ENCODE data around the gene RET.

RET gene

DNA sequence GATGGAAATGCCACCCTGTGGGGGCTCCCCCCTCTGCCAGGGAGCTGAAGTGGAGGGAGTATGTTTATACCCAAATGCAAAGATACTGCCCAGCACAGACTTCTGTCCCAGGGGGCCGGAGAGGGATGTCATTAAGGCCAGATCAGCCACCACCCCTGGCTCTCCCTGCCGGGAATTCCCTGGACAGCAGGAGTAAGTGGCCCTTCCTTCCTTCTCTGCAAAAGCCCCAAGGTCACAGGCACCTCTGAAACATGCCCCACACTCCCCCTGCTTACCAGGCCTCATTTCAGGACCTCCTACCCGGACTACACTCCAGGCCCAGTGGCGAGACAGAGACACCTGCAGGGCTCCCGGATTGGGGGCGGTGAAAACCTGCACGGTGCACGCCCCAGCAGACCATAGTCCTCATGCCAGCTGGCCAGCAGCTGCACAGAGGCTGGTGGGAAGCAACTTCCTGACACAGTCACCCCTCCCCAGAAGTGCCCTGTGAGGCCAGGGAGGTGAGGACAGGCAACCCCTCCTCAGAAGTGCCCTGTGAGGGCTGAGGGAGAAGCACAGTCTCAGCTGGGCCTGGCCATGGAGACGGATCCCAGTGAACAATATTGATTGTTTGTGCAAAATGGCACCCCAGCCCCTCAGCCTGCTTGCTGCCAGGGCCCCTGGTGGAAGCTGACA, 33.0 kb upstream of the RET start:
- DNase-seq, result no peak

DNA sequence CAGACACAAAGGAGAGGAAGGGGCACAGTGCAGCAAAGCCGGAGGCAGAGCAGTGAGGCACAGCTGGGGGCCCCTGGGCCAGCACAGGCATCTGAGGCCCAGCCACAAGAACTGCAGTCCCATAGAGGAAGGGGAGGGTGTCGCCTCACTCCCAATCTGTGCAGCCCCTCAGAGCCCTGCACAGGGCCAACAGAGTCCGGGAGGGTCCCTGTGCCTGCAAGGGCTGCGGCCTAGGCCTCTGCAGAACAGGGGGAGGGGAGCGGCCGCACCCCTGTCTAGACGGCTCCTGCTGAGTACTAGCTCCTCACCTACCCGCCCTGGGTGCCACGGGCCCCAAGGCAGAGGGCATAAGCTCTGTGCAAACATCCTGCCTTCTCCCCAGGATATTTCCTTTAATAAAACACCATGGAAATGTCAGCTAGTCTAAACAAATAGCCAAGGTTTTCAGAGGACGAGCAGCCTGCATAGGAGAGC, 32.4 kb upstream of the RET start:
- no peak for DNase-seq

DNA sequence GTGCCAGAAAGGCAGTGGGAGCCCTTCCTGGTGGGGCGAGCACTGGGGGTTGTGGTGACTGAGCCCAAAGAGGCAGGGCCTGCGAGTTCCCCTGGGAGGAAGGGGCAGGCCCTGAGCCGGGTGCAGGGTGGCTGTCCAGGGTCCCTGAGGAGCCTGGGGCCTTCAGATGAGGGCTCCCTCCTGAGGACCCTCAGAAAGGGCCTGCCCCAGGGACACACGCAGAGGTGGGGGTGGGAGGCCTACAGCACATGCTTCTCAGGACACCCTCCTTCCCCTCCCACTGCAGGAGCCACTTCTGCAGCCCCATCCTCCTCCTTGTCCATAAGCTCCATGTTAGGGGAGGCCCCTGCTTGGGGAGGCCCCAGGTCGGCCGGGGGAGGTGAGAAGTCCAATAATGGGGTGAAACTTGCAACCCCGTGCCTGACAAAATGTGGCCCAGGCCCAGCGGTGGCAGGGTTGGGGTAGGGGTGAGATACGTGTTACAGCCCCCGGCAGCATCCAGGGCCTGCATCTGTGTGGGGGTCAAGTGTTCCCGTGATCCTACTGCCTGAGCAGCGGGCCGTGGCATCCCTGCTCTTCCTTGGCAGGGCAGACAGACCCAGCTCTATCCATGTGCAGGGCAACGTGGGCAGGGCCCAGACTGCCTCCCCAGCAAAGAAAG, 31.8 kb upstream of the RET start:
- DNase-seq, result no peak

DNA sequence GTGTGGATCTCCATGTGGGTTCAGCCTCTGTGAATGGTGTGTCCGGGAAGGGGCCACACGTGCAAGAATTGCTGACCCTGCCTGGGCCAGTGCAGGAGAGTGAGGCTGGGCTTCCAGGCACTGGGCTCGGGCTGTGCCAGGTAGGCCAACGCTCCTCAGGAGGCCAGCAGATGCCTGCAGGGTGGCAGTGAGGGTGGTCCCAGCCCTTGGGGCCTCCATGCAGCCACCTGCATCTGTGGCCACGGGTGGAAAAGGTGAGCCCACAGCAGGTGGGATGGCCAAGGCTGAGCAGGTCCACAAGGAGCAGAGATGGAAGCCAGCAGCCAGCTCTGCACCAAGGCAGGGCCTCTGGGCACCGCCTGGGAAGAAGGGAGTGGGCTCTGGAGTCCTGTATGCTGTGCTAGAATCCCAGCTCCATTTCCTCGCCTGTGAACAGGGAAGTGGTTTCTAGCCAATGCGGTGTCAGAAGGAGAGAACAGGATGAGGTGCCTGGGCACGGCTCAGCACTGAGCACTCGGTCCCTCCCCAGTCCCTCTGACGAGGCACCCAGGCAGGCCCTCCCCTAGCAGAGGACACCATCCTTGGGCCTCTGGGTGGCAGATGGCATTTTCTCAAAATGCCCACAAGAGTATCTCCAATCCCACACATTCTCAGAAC, 31.1 kb upstream of the RET start:
- DNase-seq, result no peak

DNA sequence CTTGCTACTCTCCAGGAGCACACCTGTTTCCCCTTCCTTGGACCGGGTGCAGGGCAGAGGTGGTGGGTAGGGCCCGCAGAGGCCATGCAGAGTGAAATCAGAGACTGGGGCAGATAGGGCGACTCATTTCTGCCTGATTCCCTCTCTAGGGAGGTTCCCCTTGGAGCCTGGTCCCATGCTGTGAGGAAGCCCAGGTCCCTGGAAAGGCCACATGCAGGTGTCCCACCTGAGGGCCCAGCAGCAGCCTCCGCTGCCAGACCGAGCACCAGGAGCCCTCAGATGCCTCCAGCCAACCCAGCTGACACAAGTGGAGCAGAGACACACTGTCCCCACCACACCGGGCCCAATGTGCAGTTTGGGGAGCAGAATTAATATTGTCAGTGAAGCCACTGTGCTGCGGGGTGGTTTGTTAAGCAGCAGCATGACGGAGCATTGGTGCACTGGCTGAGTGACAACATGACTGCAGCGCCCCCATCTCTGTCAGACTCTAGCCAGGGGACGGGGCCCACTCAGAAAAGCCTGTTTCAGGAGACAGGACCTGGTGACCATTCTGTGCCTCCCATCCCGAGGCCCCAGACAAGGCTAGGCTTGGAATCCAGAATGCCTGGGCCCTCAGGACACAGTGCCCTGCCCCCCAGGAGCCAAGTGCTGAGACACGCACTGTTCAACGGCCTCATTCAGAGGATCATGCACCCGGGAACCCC, 30.4 kb upstream of the RET start:
- no peak for DNase-seq

DNA sequence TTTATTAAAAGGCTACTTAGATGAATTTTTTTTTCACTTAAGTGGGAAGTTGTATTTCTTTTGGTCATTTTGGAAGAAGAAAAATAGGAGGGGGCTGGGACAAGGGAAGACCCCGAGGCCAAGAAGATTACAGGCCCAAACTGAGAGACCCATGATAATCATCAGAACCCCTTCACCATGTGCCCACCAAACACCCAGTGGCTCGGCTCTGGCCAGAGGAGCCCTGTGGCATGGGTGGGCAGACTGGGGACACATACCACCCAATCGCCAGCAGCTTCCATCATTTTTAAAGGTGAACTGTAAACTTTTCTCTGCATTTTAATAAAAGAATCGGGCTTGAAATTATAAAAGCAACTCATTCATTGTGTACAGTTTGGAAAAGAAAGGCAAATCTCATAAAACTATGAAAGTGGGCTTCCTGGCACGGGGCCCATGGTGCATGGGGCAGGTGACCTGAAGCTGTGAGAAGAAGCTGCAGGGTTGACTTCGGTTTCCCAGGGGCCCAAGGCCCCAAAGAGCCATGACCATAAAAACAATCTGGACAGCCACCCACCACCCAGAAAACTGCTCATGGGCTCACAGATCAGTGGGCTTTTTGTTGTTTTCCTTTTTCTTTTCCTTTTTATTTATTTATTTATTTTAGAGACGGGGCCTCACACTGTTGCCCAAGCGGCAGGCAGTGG, 29.4 kb upstream of the RET start:
- DNase-seq, result no peak

- no peak for DNase-seq
These were observed 28.4 kb upstream of the RET start for GRCh38 chr10:43048301-43049051.

GRCh38 chr10:43049081-43049551, 27.8 kb upstream of the RET start:
- DNase-seq, result no peak

- no peak for DNase-seq
These were observed 26.9 kb upstream of the RET start for GRCh38 chr10:43050011-43050410.

DNA sequence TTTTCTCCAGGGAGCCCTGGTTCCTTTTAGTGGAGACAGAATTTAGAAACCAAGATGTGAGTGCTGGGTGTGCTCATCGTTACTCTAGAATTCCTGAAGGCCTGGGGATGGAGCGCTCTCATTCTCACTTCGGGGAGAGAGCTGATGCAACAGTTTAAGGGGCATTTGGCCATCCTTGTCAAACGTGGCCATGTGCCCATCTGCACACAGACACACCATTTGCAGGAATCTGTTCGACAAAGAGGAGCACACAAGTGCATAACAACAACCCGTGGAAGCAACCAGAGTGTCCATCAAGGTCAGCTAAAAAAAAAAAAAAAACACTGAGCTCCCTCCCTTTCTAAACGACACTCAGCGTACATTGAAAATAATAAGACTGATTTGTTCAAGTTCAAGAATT, 23.0 kb upstream of the RET start:
- DNase-seq, result no peak

GRCh38 chr10:43054593-43054992, 22.3 kb upstream of the RET start:
- DNase-seq, result no peak

- no peak for DNase-seq
These were observed 21.7 kb upstream of the RET start for GRCh38 chr10:43055217-43055616.

GRCh38 chr10:43055991-43056567, 20.8 kb upstream of the RET start:
- no peak for DNase-seq

DNA sequence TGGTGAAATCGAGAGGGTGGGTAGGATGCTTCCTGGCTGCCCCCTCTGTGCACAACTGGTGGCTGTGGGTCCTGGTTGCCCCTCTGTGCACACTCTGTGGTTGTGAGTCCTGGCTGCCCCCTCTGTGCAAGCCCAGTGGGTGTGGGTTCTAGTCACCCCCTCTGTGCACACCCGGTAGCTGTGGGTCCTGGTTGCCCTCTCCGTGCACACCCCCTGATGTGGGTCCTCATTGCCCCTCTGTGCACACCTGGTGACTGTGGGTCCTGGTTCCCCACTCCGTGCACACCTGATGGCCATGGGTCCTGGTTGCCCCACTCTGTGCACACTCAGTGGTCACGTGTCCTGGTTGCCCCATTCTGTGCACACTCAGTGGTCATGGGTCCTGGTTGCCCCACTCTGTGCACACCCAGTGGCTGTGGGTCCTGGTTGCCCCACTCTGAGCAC, 20.3 kb upstream of the RET start:
- DNase-seq, result no peak

DNA sequence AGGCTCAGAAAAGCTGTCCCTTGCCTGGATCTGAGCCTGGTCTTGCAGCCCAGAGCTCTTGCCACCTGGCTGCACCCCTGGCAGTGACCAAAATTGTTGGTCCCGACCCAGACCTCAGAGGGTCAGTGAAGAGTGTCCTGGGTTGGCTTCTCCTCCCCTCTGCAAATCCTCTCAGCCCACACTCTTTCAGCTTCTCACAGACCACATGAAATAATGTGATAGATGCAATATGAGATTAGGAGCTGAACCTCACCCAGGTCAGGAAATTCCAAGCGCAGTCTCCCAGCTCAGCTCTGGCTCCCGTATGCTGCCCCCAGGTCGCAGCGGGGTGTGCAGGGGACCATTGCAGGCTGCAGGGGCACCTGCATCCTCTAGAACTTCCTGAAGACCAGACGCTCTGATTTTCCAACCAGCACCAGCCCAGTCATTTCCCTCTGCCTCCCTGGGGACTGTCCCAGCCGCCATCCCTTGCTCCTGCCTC, 19.6 kb upstream of the RET start:
- DNase-seq, result no peak

GRCh38 chr10:43057831-43058340, 19.0 kb upstream of the RET start:
- DNase-seq, result no peak

DNA sequence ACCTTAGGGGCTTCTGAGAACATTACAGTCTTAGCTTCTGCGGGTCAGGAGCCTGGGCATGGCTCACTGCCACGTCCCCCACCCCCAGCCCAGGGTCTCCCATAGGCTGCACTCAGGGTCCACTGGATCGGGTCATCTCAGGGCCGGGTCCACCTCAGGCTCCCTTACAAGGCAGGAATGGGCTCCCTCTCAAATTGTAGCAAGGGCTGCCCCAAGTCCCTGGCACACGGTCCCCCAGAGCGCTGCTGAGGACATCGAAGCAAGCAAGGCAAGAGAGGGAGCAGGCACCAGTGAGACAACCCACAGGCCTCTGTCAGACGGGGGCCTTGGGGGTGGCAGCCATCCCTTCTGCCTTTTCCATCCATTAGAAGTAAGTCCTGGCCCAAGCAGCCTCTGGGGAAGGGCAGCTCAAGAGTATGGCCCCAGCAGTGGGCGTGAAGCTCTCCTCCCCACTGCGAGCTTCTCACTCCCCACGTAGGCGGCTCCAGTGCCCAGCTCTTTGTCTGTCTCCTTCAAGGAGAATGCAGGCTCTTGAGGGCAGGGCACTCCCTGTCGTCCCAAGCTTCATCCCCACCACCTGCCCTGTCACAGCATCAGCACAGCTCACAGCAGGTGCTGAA, 18.0 kb upstream of the RET start:
- DNase-seq, result no peak

DNA sequence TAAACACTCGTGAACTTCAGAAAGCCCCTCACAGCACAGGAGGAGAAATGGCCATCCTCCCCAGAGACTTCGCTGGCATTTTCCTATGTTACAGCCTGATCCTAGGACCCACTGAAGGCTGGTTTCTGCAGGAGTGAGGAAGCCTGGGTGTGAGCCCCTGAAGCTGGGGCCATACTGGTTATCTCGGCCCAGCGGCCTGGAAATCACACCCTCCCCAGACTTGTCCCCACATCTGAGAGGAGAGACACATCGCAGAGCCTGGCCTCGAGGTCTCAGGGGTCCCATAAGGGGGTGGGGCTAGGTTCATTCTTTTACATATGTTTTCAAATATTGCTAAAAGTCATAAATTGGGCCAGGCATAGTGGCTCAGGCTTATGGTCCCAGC, 17.5 kb upstream of the RET start:
- no peak for DNase-seq

GRCh38 chr10:43059828-43060227, 17.0 kb upstream of the RET start:
- DNase-seq, result no peak

GRCh38 chr10:43060291-43060690, 16.6 kb upstream of the RET start:
- no peak for DNase-seq

Data from right kidney (tissue), 1 donor.